A549 (cell line): ENCODE data around the gene RET. TPM values are rescaled to one million over a fixed set of nuclear protein-coding genes. Genes with fewer than 3 reads are reported as not detected.
A peak's percentile ranks its signal among the peaks of the same experiment; 100 is the strongest.

ENCODE experiments used
- ATAC-seq, 2 experiments: fragments of 200-7000 bp in 1 of 2; fragments of >200 bp in 1 of 2; cut with Nextera tagmentation in 1 of 2; cut with Tn5 transposase in 1 of 2; 3 replicates each; pipeline versions ENCODE4 v1.8.0 to v1.9.1; 2018 to 2020; ENCODE audit warnings: mild to moderate bottlenecking in 1 of 2, moderate library complexity in 1 of 2
- CTCF ChIA-PET: fragments of 300-600 bp; sonication (Branson Sonifier 250); formaldehyde crosslinking; extraction: SDS; loops from one replicate; lab custom pipeline; 2021; ENCODE audit warnings: antibody characterized with exemption, inconsistent platforms; lab: Yijun Ruan, JAX
- POLR2A ChIA-PET: fragments of 350-600 bp; formaldehyde crosslinking; extraction: SDS; loops from one replicate; lab custom pipeline; 2021; ENCODE audit warnings: antibody characterized with exemption, inconsistent platforms; lab: Yijun Ruan, JAX
- DNase-seq, 2 experiments: peaks; one replicate each; pipeline versions ENCODE4 v3.0.0 to v3.0.0-alpha.2; 2011 to 2016; ENCODE audit warnings: low read depth in 1 of 2, low spot score in 1 of 2
- FAIRE-seq: peaks from 2 replicates; lab custom pipeline; 2011; peaks lifted over from hg19 to GRCh38; lab: Jason Lieb, UNC
- H3K27ac ChIP-seq, 2 experiments: fragments of >200 bp; sonication (Bioruptor Twin); formaldehyde crosslinking; 3 replicates each; pipeline ENCODE4 v1.5.1; 2016 to 2017
- H3K4me1 ChIP-seq: fragments of >200 bp; sonication (Bioruptor Twin); formaldehyde crosslinking; 3 replicates; pipeline ENCODE4 v1.6.1; 2016
- H3K4me2 ChIP-seq: fragments of >200 bp; sonication (Bioruptor Twin); formaldehyde crosslinking; 3 replicates; pipeline ENCODE4 v1.6.1; 2016
- H3K4me3 ChIP-seq: fragments of >200 bp; sonication (Bioruptor Twin); formaldehyde crosslinking; 3 replicates; pipeline ENCODE4 v1.5.1; 2016
- H3K9me3 ChIP-seq: fragments of >200 bp; sonication (Bioruptor Twin); formaldehyde crosslinking; 3 replicates; pipeline ENCODE4 v1.6.1; 2016
- BHLHE40 ChIP-seq: IDR thresholded peaks from 2 replicates; pipeline ENCODE4 v1.6.1; 2012; ENCODE audit warnings: low read depth, low read length, inconsistent platforms
- CBX2 ChIP-seq: fragments of 200-600 bp; sonication (generic); IDR thresholded peaks from 2 replicates; pipeline ENCODE4 v1.6.1; 2016; ENCODE audit warnings: low read depth, mild to moderate bottlenecking, borderline replicate concordance
- CHD4 ChIP-seq: fragments of 200-600 bp; sonication (generic); IDR thresholded peaks from 2 replicates; pipeline ENCODE4 v1.6.1; 2016; ENCODE audit warnings: antibody characterized with exemption, mild to moderate bottlenecking, borderline replicate concordance
- EHF ChIP-seq: fragments of 250-450 bp; sonication (Bioruptor Pico); IDR thresholded peaks from 2 replicates; pipeline ENCODE4 v1.5.0; 2020; ENCODE audit warnings: mild to moderate bottlenecking
- FOSB ChIP-seq: fragments of 250-450 bp; sonication (Bioruptor Pico); IDR thresholded peaks from 2 replicates; pipeline ENCODE4 v1.5.0; 2020; ENCODE audit warnings: mild to moderate bottlenecking, moderate library complexity
- FOSL2 ChIP-seq, 2 experiments: fragments of 450-650 bp in 1 of 2; fragments of >200 bp in 1 of 2; sonication (Bioruptor Twin) in 1 of 2; formaldehyde crosslinking; IDR thresholded peaks; 2 replicates each; pipeline versions ENCODE4 v1.5.0 to v1.6.1; 2016 to 2020; ENCODE audit warnings: mild to moderate bottlenecking in 1 of 2, moderate library complexity in 1 of 2
- HOXA7 ChIP-seq: fragments of 250-450 bp; sonication (Bioruptor Pico); IDR thresholded peaks from 2 replicates; pipeline ENCODE4 v1.5.0; 2020; ENCODE audit warnings: mild to moderate bottlenecking, moderate library complexity
- HOXB13 ChIP-seq: fragments of 250-450 bp; sonication (Bioruptor Pico); IDR thresholded peaks from 2 replicates; pipeline ENCODE4 v1.5.0; 2020; ENCODE audit warnings: low read depth, mild to moderate bottlenecking, moderate library complexity
- KDM5A ChIP-seq: fragments of 200-600 bp; sonication (generic); IDR thresholded peaks from 2 replicates; pipeline ENCODE4 v1.6.1; 2016; ENCODE audit warnings: antibody characterized with exemption, mild to moderate bottlenecking
- MAFK ChIP-seq: fragments of 450-650 bp; IDR thresholded peaks from 2 replicates; pipeline ENCODE4 v1.6.1; 2014; ENCODE audit not compliant: partially characterized antibody
- MYC ChIP-seq: IDR thresholded peaks from 2 replicates; pipeline ENCODE4 v1.6.1; 2012; ENCODE audit warnings: mild to moderate bottlenecking, inconsistent platforms, low read length, improper control_type of control experiment, borderline replicate concordance
- PHF8 ChIP-seq: fragments of 200-600 bp; sonication (generic); IDR thresholded peaks from 2 replicates; pipeline ENCODE4 v1.6.1; 2016; ENCODE audit warnings: low read depth, mild to moderate bottlenecking, antibody characterized with exemption, moderate library complexity, borderline replicate concordance
- POLR2A ChIP-seq: IDR thresholded peaks from 2 replicates; pipeline ENCODE4 v1.6.1; 2012; ENCODE audit warnings: mild to moderate bottlenecking, low read length
- RAD21 ChIP-seq, 2 experiments: fragments of >200 bp in 1 of 2; sonication (Bioruptor Twin) in 1 of 2; formaldehyde crosslinking in 1 of 2; IDR thresholded peaks in 1 of 2; conservative IDR thresholded peaks in 1 of 2; 2 replicates in 1 of 2; 3 replicates in 1 of 2; pipeline ENCODE4 v1.6.1; 2012 to 2018; ENCODE audit warnings: inconsistent platforms in 1 of 2
- REST ChIP-seq: fragments of 200-600 bp; sonication (generic); IDR thresholded peaks from 2 replicates; pipeline ENCODE4 v1.6.1; 2016; ENCODE audit warnings: antibody characterized with exemption, mild to moderate bottlenecking, moderate library complexity
- RFX5 ChIP-seq: fragments of 450-650 bp; IDR thresholded peaks from 2 replicates; pipeline ENCODE4 v1.7.1; 2014; ENCODE audit warnings: antibody characterized with exemption, mild to moderate bottlenecking, moderate library complexity
- RNF2 ChIP-seq: fragments of 200-600 bp; sonication (generic); IDR thresholded peaks from 2 replicates; pipeline ENCODE4 v1.6.1; 2016; ENCODE audit warnings: low read depth, mild to moderate bottlenecking, antibody characterized with exemption, moderate library complexity, borderline replicate concordance
- TP53 ChIP-seq: fragments of 250-450 bp; sonication (Bioruptor Pico); IDR thresholded peaks from 2 replicates; pipeline ENCODE4 v1.5.0; 2021; ENCODE audit warnings: mild to moderate bottlenecking, moderate library complexity
- USF2 ChIP-seq: fragments of 450-650 bp; IDR thresholded peaks from 2 replicates; pipeline ENCODE4 v1.6.1; 2014; ENCODE audit warnings: antibody characterized with exemption
- WGBS: methylation state at CpG from one replicate; pipeline ENCODE4 v1.1.6; 2017; ENCODE audit errors: missing lambda C conversion rate; 5-methylcytosine and 5-hydroxymethylcytosine counted together
- polyA plus RNA-seq, 4 experiments: library from polyadenylated mRNA; depleted of rRNA in 3 of 4; stranded (reverse); fragments of >200 nt; fragmentation: RNase III in 1 of 4; extraction: RNeasy Plus Mini Kit Qiagen cat#74134 plus additional on column Dnase treatment in 1 of 4; gene quantifications; 2 replicates in 3 of 4; 3 replicates in 1 of 4; pipeline ENCODE4 v1.2.3, GENCODE V29; 2011 to 2017
- TF ChIP-seq, protein P1 (sequence below): fragments of >200 bp; sonication (Bioruptor Twin); formaldehyde crosslinking; IDR thresholded peaks from 2 replicates; pipeline ENCODE4 v1.6.1; 2016

RET gene
- polyA plus RNA-seq, 2 of the 4 experiments (the other 2 are of a cell fraction), result 0.08 to 0.41 TPM

- ChIA-PET POLR2A (no interaction called here), CTCF (interaction anchor here (0.7 kb wide), 1 partner anchor 13 kb away, joined by 4 read pairs; no protein-coding TSS in a partner anchor)
- DNase-seq (no peak), FAIRE-seq (no peak), ATAC-seq (no peak)
- H3K4me2 ChIP-seq, result no peak overlapping the region
- WGBS, result 81% methylated on average over 9 of the region's 9 CpGs
- TF ChIP-seq REST (no peak), PHF8 (no peak), RFX5 (no peak), RNF2 (no peak), HOXB13 (no peak), USF2 (no peak), MAFK (peak; percentile 94), FOSL2 (IDR thresholded peaks at IDR 0.05) (no peak), FOSL2 (CRISPR knock-in tag; IDR thresholded peaks at IDR 0.05) (no peak)
- TF ChIP-seq, protein P1, sequence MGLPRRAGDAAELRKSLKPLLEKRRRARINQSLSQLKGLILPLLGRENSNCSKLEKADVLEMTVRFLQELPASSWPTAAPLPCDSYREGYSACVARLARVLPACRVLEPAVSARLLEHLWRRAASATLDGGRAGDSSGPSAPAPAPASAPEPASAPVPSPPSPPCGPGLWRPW, result no peak
- H3K27ac ChIP-seq, result no peak overlapping the region
- no peaks in the 10 kb centered on the region for H3K4me1 ChIP-seq
- no peaks in the 10 kb centered on the region for H3K9me3 ChIP-seq
- no peak overlapping the region for H3K4me3 ChIP-seq
Observed at GRCh38 chr10:43156590-43157341, 79.9 kb downstream of the RET start.

DNA sequence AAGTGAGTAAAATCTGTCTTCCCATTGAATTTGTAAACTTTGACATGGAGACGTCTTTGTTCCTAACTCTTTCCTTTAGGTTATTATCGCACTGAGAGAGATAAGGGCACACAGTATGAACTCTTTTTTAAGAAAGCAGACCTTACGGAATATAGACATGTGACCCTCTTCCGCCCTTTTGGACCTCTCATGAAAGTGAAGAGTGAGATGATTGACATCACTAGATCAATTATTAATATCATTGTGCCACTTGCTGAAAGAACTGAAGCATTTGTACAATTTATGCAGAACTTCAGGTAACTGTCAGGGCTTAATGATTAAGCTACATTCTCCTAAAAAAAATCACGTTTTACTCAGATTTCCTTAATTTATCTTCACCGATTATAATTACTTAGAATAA lies 81.8 kb downstream of the RET start:
- Histone ChIP-seq H3K4me1 (no peaks in the 10 kb centered on the region), H3K4me3 (no peak overlapping the region), H3K27ac (no peak overlapping the region)
- POLR2A ChIA-PET, result no interaction called here
- FAIRE-seq (no peak), ATAC-seq (no peak)
- WGBS, result 91% methylated on average over 6 of the region's 6 CpGs
- TF ChIP-seq MYC, result no peak
- no peak for TF ChIP-seq CBX2
- no peak for TF ChIP-seq CHD4
- no peak for TF ChIP-seq FOSB (CRISPR knock-in tag)
- TF ChIP-seq HOXA7, result no peak
- TF ChIP-seq EHF, result no peak
- no peak for TF ChIP-seq BHLHE40
- TF ChIP-seq PHF8, result no peak
- no peak for TF ChIP-seq USF2
- no peak for TF ChIP-seq TP53
- TF ChIP-seq REST, result no peak
- no peak for TF ChIP-seq POLR2A
- no peak for TF ChIP-seq KDM5A
- no peak for TF ChIP-seq RAD21 (conservative IDR thresholded peaks at IDR 0.05 in 1 of 2, IDR thresholded peaks at IDR 0.05 in 1 of 2)
- TF ChIP-seq, all 56 proteins: peak for 0
- DNase-seq, result no peak
- Histone ChIP-seq H3K9me3 (no peaks in the 10 kb centered on the region), H3K4me2 (no peak overlapping the region)
- CTCF ChIA-PET, result no interaction called here
